HEK293 (cell line): Measurements from ENCODE around the gene LEMD1.

Experiments used
- CTCF ChIP-seq: fragments of 450-650 bp; formaldehyde crosslinking; IDR thresholded peaks from 2 replicates; pipeline ENCODE4 v1.5.1; 2016; ENCODE audit warnings: missing biosample characterization, missing genetic modification characterization
- KLF1 ChIP-seq: fragments of 450-650 bp; formaldehyde crosslinking; IDR thresholded peaks from 2 replicates; pipeline ENCODE4 v1.5.1; 2016; ENCODE audit warnings: missing biosample characterization, missing genetic modification characterization
- TCF7L2 ChIP-seq: IDR thresholded peaks from 2 replicates; pipeline ENCODE4 v1.6.1; 2011; ENCODE audit warnings: low read depth, mild to moderate bottlenecking, inconsistent platforms, low read length, moderate library complexity, borderline replicate concordance
- ZNF292 ChIP-seq: fragments of 450-650 bp; formaldehyde crosslinking; IDR thresholded peaks from 2 replicates; pipeline ENCODE4 v1.5.1; 2016; ENCODE audit warnings: low read depth, missing biosample characterization, missing genetic modification characterization, borderline replicate concordance
- ZNF670 ChIP-seq: fragments of 450-650 bp; formaldehyde crosslinking; IDR thresholded peaks from 2 replicates; pipeline ENCODE4 v1.5.1; 2016; ENCODE audit warnings: missing biosample characterization, missing genetic modification characterization, low read depth
- ZSCAN23 ChIP-seq: fragments of 450-650 bp; formaldehyde crosslinking; IDR thresholded peaks from 2 replicates; pipeline ENCODE4 v1.5.1; 2016; ENCODE audit warnings: missing biosample characterization, missing genetic modification characterization

- TF ChIP-seq KLF1 (tag by site-specific recombination) (no peak), ZSCAN23 (tag by site-specific recombination) (no peak), CTCF (tag by site-specific recombination) (no peak), ZNF292 (tag by site-specific recombination) (no peak), TCF7L2 (no peak), ZNF670 (no peak)
Observed at GRCh38 chr1:205360891-205361290, 61.0 kb downstream of the LEMD1 start.
